OCI-LY1 (cell line): ENCODE results near the gene SLC7A14.

Source experiments
- CTCF ChIP-seq: fragments of 200-600 bp; sonication (generic), shearing (Covaris generic); IDR thresholded peaks from 2 replicates; pipeline ENCODE4 v1.5.1; 2017; ENCODE audit warnings: mild to moderate bottlenecking, antibody characterized with exemption, low read length, moderate library complexity, mixed read lengths
- EZH2 ChIP-seq: fragments of 200-600 bp; sonication (generic), shearing (Covaris generic); IDR thresholded peaks from 2 replicates; pipeline ENCODE4 v1.8.0; 2017; ENCODE audit warnings: borderline replicate concordance, mixed run types, mild to moderate bottlenecking, antibody characterized with exemption, low read length, moderate library complexity, mixed read lengths

DNA sequence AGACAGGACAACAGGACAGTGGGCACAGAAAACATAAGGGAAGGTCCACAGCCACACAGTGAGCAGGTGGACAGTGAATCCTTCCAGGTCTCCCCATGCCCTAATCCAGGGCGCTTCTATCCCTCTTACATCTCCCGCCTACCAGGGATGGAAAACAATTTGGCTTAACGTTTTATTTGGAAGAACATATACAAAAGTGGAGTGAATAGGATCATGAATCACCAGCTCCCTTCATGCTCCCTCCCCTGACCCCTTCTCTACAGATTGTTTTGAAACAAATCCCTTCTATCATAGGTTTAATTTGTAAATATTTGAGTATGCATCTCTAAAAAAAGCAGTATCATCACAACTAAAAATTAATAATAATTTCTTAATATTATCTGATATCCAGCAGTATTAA lies 114.7 kb downstream of the SLC7A14 start:
- TF ChIP-seq CTCF (no peak), EZH2 (no peak)
